ENCODE results near the gene MAP2K3.

MAP2K3 gene

GRCh38 chr17:21291862-21292261 lies 7.4 kb downstream of the MAP2K3 start:
- Histone ChIP-seq H3K36me3 (replicated peaks) (no peaks in the 10 kb centered on the region), H3K27me3 (replicated peaks) (no peaks in the 10 kb centered on the region), H3K4me3 (ENCODE audit: low read depth, low read length) (no peak overlapping the region), H3K27ac (no peak overlapping the region)
- no peak for DNase-seq
- in situ Hi-C loops (cut with HindIII; ENCODE audit: low pct_ligation_motif_present, low sequenced_read_pairs), result no loop called here
- TF ChIP-seq CTCF (IDR thresholded peaks at IDR 0.05; ENCODE audit: low read depth, low read length, missing control alignments), result no peak

GRCh38 chr17:21292867-21293830 lies 8.6 kb downstream of the MAP2K3 start:
- Histone ChIP-seq H3K27me3 (replicated peaks) (no peaks in the 10 kb centered on the region), H3K36me3 (replicated peaks) (no peaks in the 10 kb centered on the region), H3K4me3 (ENCODE audit: low read depth, low read length) (no peak overlapping the region), H3K27ac (no peak overlapping the region)
- TF ChIP-seq CTCF (IDR thresholded peaks at IDR 0.05; ENCODE audit: low read depth, low read length, missing control alignments), result no peak
- DNase-seq, result no peak
- in situ Hi-C loops (cut with HindIII; ENCODE audit: low pct_ligation_motif_present, low sequenced_read_pairs), result no loop called here

- H3K27ac ChIP-seq, result no peak overlapping the region
- H3K36me3 ChIP-seq (replicated peaks), result peaks cover 4% of the 10 kb centered on the region
- TF ChIP-seq CTCF (IDR thresholded peaks at IDR 0.05; ENCODE audit: low read depth, low read length, missing control alignments), result no peak
- H3K27me3 ChIP-seq (replicated peaks), result no peaks in the 10 kb centered on the region
- no peak for DNase-seq
- no peak overlapping the region for H3K4me3 ChIP-seq (ENCODE audit: low read depth, low read length)
- in situ Hi-C loops (cut with HindIII; ENCODE audit: low pct_ligation_motif_present, low sequenced_read_pairs), result no loop called here
Observed at GRCh38 chr17:21293831-21294210, 9.3 kb downstream of the MAP2K3 start.

GRCh38 chr17:21294321-21295035 lies 10.0 kb downstream of the MAP2K3 start:
- in situ Hi-C loops (cut with HindIII; ENCODE audit: low pct_ligation_motif_present, low sequenced_read_pairs), result no loop called here
- no peak overlapping the region for H3K4me3 ChIP-seq (ENCODE audit: low read depth, low read length)
- DNase-seq, result no peak
- no peak overlapping the region for H3K27ac ChIP-seq
- H3K27me3 ChIP-seq (replicated peaks), result no peaks in the 10 kb centered on the region
- H3K36me3 ChIP-seq (replicated peaks), result peaks cover 9% of the 10 kb centered on the region
- TF ChIP-seq CTCF (IDR thresholded peaks at IDR 0.05; ENCODE audit: low read depth, low read length, missing control alignments), result no peak

GRCh38 chr17:21295036-21295952 lies 10.8 kb downstream of the MAP2K3 start:
- Histone ChIP-seq H3K4me3 (ENCODE audit: low read depth, low read length) (no peak overlapping the region), H3K27ac (no peak overlapping the region), H3K36me3 (replicated peaks) (peaks cover 15% of the 10 kb centered on the region), H3K27me3 (replicated peaks) (no peaks in the 10 kb centered on the region)
- in situ Hi-C loops (cut with HindIII; ENCODE audit: low pct_ligation_motif_present, low sequenced_read_pairs), result no loop called here
- TF ChIP-seq CTCF (IDR thresholded peaks at IDR 0.05; ENCODE audit: low read depth, low read length, missing control alignments), result no peak
- no peak for DNase-seq
